Esophagus muscularis mucosa (tissue), 4 donors: ENCODE results near the gene EFCAB11. TPM values are rescaled to one million over a fixed set of nuclear protein-coding genes. Genes with fewer than 3 reads are reported as not detected.
"Not testable (repeated sequence)": the region's sequence is repeated elsewhere in the genome, so short reads cannot be mapped to it uniquely, and the experiment has no call there.

ENCODE experiments used
- DNase-seq: peaks from one replicate; pipeline ENCODE4 v3.0.0-alpha.2; 2017; ENCODE audit errors: extremely low spot score
- H3K27ac ChIP-seq, 4 donors: fragments of 200-600 bp; sonication (generic); replicated peaks in 1 of 4; 1 replicate in 3 of 4; 2 replicates in 1 of 4; pipeline ENCODE4 v1.5.1; 2016 to 2019; ENCODE audit warnings: mild to moderate bottlenecking in 1 of 4
- H3K27me3 ChIP-seq, 4 donors: fragments of 200-600 bp; sonication (generic); one replicate each; pipeline versions ENCODE4 v1.5.1 to v1.6.0; 2016 to 2019
- H3K36me3 ChIP-seq, 4 donors: fragments of 200-600 bp; sonication (generic); one replicate each; pipeline ENCODE4 v1.5.1; 2016 to 2019
- H3K4me1 ChIP-seq, 4 donors: fragments of 200-600 bp; sonication (generic); one replicate each; pipeline ENCODE4 v1.5.1; 2016 to 2019
- H3K4me3 ChIP-seq, 4 donors: fragments of 200-600 bp; sonication (generic); 1 replicate in 2 of 4; 2 replicates in 2 of 4; pipeline ENCODE4 v1.5.1; 2016 to 2019; ENCODE audit warnings: mild to moderate bottlenecking in 4 of 4, moderate library complexity in 1 of 4
- H3K9me3 ChIP-seq, 4 donors: fragments of 200-600 bp; sonication (generic); 1 replicate in 3 of 4; 2 replicates in 1 of 4; pipeline ENCODE4 v1.5.1; 2016 to 2019
- EP300 ChIP-seq: sonication (generic); formaldehyde crosslinking; IDR thresholded peaks from one replicate; pipeline ENCODE4 v1.6.1; 2017; ENCODE audit warnings: antibody characterized with exemption
- POLR2A ChIP-seq: fragments of 450-650 bp; IDR thresholded peaks from one replicate; pipeline ENCODE4 v1.6.1; 2017; ENCODE audit warnings: antibody characterized with exemption, moderate library complexity, mild to moderate bottlenecking, low read depth
- POLR2AphosphoS5 ChIP-seq, 2 donors: sonication (generic); formaldehyde crosslinking; IDR thresholded peaks; one replicate each; pipeline ENCODE4 v1.6.1; 2017; ENCODE audit warnings: antibody characterized with exemption in 2 of 2
- WGBS: methylation state at CpG from one replicate; pipeline ENCODE4 v1.1.5; 2018; 5-methylcytosine and 5-hydroxymethylcytosine counted together
- intact Hi-C: fragments of 100-400 bp; cut with DNase I; formaldehyde crosslinking; loops from one replicate; pipeline ENCODE4 v1.15.1; 2023
- total RNA-seq, 4 donors: library from RNA; depleted of rRNA; stranded (reverse); fragments of >200 nt; gene quantifications; one replicate each; pipeline versions ENCODE4 v1.1.0 to v1.2.1, GENCODE V29; 2016
- TF ChIP-seq, protein P1 (sequence below), 3 experiments: fragments of 200-600 bp in 2 of 3; fragments of 450-650 bp in 1 of 3; sonication (generic) in 2 of 3; IDR thresholded peaks; one replicate each; pipeline ENCODE4 v1.5.1; 2017 to 2019; ENCODE audit warnings: antibody characterized with exemption in 3 of 3, mild to moderate bottlenecking in 2 of 3, moderate library complexity in 1 of 3

The EFCAB11 gene
- total RNA-seq, 4 donors from 2014 or later, result 3.1 to 15.0 (median 6.1) TPM

DNA sequence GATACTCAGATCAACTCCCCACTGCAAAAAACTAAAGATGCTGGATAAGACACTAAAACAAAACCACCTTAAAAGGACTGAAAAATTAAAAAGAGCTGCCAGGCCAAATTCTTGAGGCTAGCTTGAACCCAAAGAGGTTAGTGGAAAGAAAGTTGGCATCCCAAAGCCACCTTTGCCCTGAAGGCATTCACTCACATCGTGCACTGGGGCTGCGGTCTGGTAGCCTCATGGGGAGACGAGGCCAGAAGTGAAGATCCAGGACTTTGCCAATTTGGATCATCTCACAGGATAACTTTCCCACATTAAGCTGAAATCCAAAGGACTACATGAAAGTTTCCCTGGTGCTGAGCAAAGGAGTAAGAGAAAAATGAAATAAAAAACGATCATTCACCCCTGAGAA lies 63.9 kb downstream of the EFCAB11 start:
- Histone ChIP-seq H3K27me3 (no peaks in the 10 kb centered on the region), H3K4me1 (no peaks in the 10 kb centered on the region), H3K27ac (no peak overlapping the region), H3K4me3 (no peak overlapping the region), H3K9me3 (no peaks in the 10 kb centered on the region), H3K36me3 (no peaks in the 10 kb centered on the region)
- DNase-seq, result no peak
- 87% methylated on average over 4 of the region's 4 CpGs for WGBS
- intact Hi-C loops, result no loop called here
- no peak for TF ChIP-seq EP300
- no peak for TF ChIP-seq POLR2AphosphoS5 (IDR thresholded peaks at IDR 0.05)
- TF ChIP-seq, protein P1, sequence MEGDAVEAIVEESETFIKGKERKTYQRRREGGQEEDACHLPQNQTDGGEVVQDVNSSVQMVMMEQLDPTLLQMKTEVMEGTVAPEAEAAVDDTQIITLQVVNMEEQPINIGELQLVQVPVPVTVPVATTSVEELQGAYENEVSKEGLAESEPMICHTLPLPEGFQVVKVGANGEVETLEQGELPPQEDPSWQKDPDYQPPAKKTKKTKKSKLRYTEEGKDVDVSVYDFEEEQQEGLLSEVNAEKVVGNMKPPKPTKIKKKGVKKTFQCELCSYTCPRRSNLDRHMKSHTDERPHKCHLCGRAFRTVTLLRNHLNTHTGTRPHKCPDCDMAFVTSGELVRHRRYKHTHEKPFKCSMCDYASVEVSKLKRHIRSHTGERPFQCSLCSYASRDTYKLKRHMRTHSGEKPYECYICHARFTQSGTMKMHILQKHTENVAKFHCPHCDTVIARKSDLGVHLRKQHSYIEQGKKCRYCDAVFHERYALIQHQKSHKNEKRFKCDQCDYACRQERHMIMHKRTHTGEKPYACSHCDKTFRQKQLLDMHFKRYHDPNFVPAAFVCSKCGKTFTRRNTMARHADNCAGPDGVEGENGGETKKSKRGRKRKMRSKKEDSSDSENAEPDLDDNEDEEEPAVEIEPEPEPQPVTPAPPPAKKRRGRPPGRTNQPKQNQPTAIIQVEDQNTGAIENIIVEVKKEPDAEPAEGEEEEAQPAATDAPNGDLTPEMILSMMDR (IDR thresholded peaks at IDR 0.05), result no peak
- no peak for TF ChIP-seq POLR2A

DNA sequence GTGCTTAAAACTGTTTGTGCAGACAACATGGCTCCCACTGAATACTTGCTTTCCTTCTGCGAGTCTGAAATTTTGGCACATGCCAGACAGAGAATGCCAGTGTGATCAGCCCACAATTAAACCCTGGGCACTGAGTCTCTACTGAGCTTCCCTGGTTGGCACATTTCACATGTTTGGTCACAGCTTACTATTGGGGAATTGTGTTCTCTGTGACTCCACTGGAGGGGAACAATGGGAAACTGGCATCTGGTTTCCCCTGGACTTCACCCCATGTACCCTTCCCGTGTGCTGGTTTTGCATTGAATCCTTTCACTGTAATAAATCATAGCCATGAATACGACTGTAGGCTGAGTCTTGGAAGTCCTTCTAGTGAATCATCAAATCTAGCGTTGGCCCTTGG lies 64.9 kb downstream of the EFCAB11 start:
- no peaks in the 10 kb centered on the region for H3K27me3 ChIP-seq
- no peak overlapping the region for H3K4me3 ChIP-seq
- H3K36me3 ChIP-seq, result no peaks in the 10 kb centered on the region
- WGBS, result 89% methylated on average over 4 of the region's 4 CpGs
- DNase-seq, result no peak
- TF ChIP-seq EP300 (no peak), POLR2A (no peak)
- TF ChIP-seq, protein P1 (IDR thresholded peaks at IDR 0.05), result no peak
- H3K27ac ChIP-seq, result no peak overlapping the region
- intact Hi-C loops, result no loop called here
- H3K9me3 ChIP-seq, result no peaks in the 10 kb centered on the region
- no peaks in the 10 kb centered on the region for H3K4me1 ChIP-seq

DNA sequence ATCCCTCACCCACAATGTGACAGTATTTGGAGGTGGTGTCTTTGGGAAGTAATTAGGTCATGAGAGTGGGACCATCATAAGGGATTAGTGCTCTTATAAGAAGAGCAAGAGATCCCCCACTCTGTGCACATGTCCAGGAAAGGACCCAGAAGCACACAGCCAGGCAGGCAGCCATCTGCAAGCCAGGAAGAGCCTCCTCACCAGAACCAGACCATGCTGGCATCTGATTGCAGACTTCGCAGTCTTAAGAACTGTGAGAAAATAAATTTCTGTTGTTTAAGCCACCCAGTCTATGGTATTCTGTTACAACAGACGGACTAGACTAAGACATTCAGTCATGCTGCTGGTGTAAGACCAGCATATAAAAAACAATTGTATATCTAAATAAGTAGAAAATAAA lies 69.8 kb downstream of the EFCAB11 start:
- H3K4me1 ChIP-seq, result no peaks in the 10 kb centered on the region
- H3K27me3 ChIP-seq, result no peaks in the 10 kb centered on the region
- no peaks in the 10 kb centered on the region for H3K9me3 ChIP-seq
- H3K27ac ChIP-seq, result no peak overlapping the region
- no peak overlapping the region for H3K4me3 ChIP-seq
- no peak for DNase-seq
- intact Hi-C loops, result no loop called here
- no peaks in the 10 kb centered on the region for H3K36me3 ChIP-seq
- WGBS, result 100% methylated on average over 2 of the region's 2 CpGs
- TF ChIP-seq POLR2A (no peak), EP300 (no peak), POLR2AphosphoS5 (IDR thresholded peaks at IDR 0.05) (no peak)
- TF ChIP-seq, protein P1 (IDR thresholded peaks at IDR 0.05), result no peak

- Histone ChIP-seq H3K36me3 (no peaks in the 10 kb centered on the region), H3K27ac (no peak overlapping the region), H3K27me3 (no peaks in the 10 kb centered on the region), H3K4me1 (no peaks in the 10 kb centered on the region), H3K4me3 (no peak overlapping the region), H3K9me3 (no peaks in the 10 kb centered on the region)
- intact Hi-C loops, result no loop called here
- WGBS, result 96% methylated on average over 1 of the region's 1 CpG
- TF ChIP-seq POLR2A, result no peak
- TF ChIP-seq, protein P1 (IDR thresholded peaks at IDR 0.05), result no peak
- TF ChIP-seq POLR2AphosphoS5 (IDR thresholded peaks at IDR 0.05), result no peak
- no peak for TF ChIP-seq EP300
- no peak for DNase-seq
Measured at GRCh38 chr14:89881839-89882238, 72.7 kb downstream of the EFCAB11 start.

- H3K4me1 ChIP-seq, H3K27ac ChIP-seq, H3K36me3 ChIP-seq, H3K9me3 ChIP-seq, H3K4me3 ChIP-seq, intact Hi-C loops, DNase-seq, H3K27me3 ChIP-seq: not testable (repeated sequence)
- WGBS, result 89% methylated on average over 3 of the region's 3 CpGs
Measured at GRCh38 chr14:89874091-89874490, 80.4 kb downstream of the EFCAB11 start.
